Measurements from ENCODE around the gene ATN1. TPM values are rescaled to one million over a fixed set of nuclear protein-coding genes. Genes with fewer than 3 reads are reported as not detected.
"Not testable (repeated sequence)": the region's sequence is repeated elsewhere in the genome, so short reads cannot be mapped to it uniquely, and the experiment has no call there.

The ATN1 gene
- polyA plus RNA-seq, 1 experiment, result 15.9 TPM

DNA sequence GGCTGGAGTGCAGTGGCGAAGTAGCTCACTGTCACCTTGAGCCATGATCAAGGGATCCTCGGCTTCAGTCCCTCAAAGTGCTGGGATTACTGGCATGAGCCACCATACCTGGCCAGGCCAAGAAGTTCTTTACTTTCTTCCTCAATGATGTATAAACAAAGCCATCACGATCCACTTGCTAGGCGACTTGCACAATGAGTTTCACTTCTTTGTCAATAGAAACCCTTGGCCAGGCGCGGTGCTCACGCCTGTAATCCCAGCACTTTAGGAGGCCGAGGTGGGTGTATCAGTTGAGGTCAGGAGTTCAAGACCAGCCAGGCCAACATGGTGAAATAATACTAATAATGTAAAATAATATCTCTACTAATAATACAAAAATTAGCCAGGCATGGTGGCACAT lies 40.3 kb upstream of the ATN1 start:
- TF ChIP-seq, protein P1, sequence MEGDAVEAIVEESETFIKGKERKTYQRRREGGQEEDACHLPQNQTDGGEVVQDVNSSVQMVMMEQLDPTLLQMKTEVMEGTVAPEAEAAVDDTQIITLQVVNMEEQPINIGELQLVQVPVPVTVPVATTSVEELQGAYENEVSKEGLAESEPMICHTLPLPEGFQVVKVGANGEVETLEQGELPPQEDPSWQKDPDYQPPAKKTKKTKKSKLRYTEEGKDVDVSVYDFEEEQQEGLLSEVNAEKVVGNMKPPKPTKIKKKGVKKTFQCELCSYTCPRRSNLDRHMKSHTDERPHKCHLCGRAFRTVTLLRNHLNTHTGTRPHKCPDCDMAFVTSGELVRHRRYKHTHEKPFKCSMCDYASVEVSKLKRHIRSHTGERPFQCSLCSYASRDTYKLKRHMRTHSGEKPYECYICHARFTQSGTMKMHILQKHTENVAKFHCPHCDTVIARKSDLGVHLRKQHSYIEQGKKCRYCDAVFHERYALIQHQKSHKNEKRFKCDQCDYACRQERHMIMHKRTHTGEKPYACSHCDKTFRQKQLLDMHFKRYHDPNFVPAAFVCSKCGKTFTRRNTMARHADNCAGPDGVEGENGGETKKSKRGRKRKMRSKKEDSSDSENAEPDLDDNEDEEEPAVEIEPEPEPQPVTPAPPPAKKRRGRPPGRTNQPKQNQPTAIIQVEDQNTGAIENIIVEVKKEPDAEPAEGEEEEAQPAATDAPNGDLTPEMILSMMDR (IDR thresholded peaks at IDR 0.05; ENCODE audit: insufficient read depth, low read depth, low read length), result no peak
- CTCF ChIA-PET, result interaction anchor here (0.8 to 2.0 kb wide), 3 partner anchors 11 to 18 kb away, joined by 3 to 8 read pairs (median 4); partner anchors contain the start of gene SPSB2
- no peaks in the 10 kb centered on the region for H3K27me3 ChIP-seq (ENCODE audit: control insufficient read depth, insufficient read depth, low read length)
- H3K4me3 ChIP-seq (ENCODE audit: low read depth, low read length), result no peak overlapping the region
- DNase-seq (ENCODE audit: low read depth), result no peak
- peaks cover 10% of the 10 kb centered on the region for H3K36me3 ChIP-seq (ENCODE audit: control insufficient read depth, insufficient read depth, low read length)
- POLR2A ChIA-PET, result no interaction called here

DNA sequence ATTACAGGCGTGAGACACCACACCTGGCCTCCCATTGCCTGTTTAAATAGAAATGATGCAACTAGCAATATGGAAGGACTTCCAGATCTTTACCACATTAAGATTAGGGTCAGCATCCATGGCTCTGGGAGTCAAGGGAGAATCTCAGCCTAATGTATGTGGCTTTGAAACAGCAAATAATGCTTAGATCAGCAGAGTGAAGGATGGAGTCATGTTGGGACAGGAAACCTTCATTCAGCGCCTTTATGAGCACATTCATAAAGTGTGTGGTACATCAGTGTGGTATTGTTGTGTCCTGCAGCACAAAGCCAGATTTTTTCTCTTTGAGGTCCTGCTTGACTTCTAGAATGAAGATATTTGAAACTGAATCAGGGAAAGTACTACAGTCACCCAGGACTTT lies 39.4 kb upstream of the ATN1 start:
- TF ChIP-seq, protein P1 (IDR thresholded peaks at IDR 0.05; ENCODE audit: insufficient read depth, low read depth, low read length), result no peak
- ChIA-PET POLR2A (no interaction called here), CTCF (interaction anchor here (1.0 to 2.0 kb wide), 2 partner anchors 12 to 16 kb away, joined by 4 to 8 read pairs; partner anchors contain the start of gene SPSB2)
- no peaks in the 10 kb centered on the region for H3K27me3 ChIP-seq (ENCODE audit: control insufficient read depth, insufficient read depth, low read length)
- H3K4me3 ChIP-seq (ENCODE audit: low read depth, low read length), result no peak overlapping the region
- no peak for DNase-seq (ENCODE audit: low read depth)
- H3K36me3 ChIP-seq (ENCODE audit: control insufficient read depth, insufficient read depth, low read length), result peaks cover 10% of the 10 kb centered on the region

DNA sequence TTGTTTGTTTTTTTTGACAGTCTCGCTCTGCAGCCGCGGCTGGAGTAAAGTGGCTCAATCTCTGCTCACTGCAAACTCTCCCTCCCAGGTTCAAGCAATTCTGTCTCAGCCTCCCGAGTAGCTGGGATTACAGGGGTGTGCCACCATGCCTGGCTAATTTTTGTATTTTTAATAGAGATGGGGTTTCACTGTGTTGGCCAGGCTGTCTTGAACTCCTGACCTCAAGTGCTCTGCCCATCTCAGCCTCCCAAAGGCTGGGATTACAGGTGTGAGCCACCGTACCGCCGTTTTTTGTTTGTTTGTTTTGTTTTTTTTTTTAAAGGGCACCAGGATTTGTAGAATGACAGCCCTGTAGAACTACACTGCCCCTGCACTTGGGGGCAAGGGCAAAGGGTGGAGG lies 39.0 kb upstream of the ATN1 start:
- H3K36me3 ChIP-seq (ENCODE audit: control insufficient read depth, insufficient read depth, low read length); H3K4me3 ChIP-seq (ENCODE audit: low read depth, low read length); POLR2A ChIA-PET; CTCF ChIA-PET; H3K27me3 ChIP-seq (ENCODE audit: control insufficient read depth, insufficient read depth, low read length); DNase-seq (ENCODE audit: low read depth): not testable (repeated sequence)

DNA sequence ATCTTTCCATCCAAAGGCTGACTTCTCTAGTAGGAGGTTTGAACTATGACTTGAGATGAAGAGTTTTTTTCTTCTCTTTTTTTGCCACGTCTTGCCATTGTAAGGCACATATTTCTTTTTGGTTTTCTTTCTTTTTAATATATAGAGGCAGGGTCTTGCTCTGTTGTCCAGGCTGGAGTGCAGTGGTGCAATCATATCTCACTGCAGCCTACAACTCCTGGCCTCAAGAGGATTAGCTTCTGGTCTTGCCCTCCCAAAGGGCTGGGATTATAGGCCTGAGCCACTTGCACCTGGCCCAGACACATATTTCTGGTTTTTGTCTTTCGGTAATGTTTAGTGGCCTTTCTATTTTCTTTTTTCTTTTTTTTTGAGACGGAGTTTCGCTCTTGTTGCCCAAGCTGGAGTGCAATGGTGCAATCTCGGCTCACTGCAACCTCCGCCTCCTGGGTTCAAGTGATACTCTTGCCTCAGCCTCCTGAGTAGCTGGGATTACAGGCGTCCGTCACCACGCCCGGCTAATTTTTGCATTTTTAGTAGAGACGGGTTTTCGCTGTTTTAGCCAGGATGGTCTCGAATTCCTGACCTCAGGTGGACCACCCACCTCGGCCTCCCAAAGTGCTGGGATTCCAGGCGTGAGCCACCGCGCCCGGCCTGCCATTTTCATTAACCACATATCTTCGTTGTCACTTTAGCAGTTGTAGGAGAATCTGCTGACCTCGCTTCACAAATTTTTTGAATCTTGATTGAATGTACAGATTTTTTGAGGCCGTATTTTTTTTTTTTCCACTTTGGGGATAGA lies 37.8 kb upstream of the ATN1 start:
- POLR2A ChIA-PET; CTCF ChIA-PET; DNase-seq (ENCODE audit: low read depth); H3K36me3 ChIP-seq (ENCODE audit: control insufficient read depth, insufficient read depth, low read length); H3K4me3 ChIP-seq (ENCODE audit: low read depth, low read length); H3K27me3 ChIP-seq (ENCODE audit: control insufficient read depth, insufficient read depth, low read length): not testable (repeated sequence)

DNA sequence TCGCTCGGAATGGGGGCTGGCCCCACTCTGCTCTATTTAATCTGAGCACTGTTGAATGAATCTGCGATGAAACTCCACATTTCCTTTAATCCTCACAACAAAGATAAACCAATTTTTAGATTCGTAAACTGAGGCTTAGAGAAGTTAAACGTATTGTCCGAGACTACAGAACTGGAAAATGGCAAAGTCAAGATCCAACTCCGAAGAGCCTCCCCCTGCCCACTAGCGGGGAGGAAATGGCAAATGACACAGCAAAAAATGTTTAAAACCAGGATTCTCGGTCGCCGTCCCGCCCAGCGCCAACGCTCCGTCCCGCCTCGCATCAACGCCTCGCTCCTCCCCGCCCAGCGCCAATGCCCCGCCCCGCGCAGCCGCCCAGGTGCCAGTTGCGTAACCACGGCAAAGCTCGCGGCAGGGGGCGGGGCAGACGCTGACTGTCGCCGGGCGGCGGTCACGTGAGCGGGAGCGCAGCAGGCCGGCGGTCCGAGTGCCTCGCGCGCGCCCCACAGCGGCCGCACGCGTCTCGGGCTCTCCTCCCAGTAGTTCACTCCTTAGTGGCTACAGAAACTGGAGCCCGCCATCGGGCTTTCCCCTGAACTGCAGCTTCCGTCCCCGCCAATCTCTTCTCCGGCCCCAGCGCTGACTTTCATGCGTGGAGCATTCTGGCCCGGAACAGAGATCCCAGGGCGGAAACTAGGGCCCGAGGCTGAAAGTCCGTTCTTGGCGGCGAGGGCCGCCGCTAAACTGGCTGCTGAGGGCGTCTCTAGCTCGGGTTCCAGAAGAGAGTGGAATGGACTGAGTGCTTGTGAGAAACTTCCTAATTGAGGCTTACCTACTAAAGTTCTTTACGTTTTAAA lies 36.7 kb upstream of the ATN1 start:
- TF ChIP-seq, protein P1 (IDR thresholded peaks at IDR 0.05; ENCODE audit: insufficient read depth, low read depth, low read length), result peak; percentile 58

DNA sequence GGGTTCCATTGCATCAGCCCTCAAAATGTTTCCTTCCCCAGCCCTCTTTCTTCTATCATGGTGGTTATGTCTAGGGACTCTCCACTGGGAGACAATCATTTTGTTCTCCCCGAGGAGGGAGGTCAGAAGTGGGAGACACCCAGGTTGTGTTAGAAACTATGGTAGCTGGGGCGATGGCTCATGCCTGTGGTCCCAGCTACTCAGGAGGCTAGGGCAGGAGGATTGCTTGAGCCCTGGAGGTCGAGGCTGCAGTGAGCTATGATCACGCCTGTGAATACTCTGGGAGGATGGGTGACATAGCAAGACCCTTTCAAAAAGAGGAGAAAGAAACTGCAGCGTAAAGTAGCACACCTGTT lies 36.1 kb upstream of the ATN1 start:
- Histone ChIP-seq H3K36me3 (ENCODE audit: control insufficient read depth, insufficient read depth, low read length) (peaks cover 1% of the 10 kb centered on the region; the same call in 1 of the 2 replicates), H3K27me3 (ENCODE audit: control insufficient read depth, insufficient read depth, low read length) (no peaks in the 10 kb centered on the region), H3K4me3 (ENCODE audit: low read depth, low read length) (peak overlapping the region; percentile 23)
- CTCF ChIA-PET, result interaction anchor here (0.6 to 2.4 kb wide), 30 partner anchors 8 to 337 kb away, joined by 3 to 42 read pairs (median 5); partner anchors contain the start of genes ENO2, LRRC23, RNU7-1 and SPSB2
- POLR2A ChIA-PET, result interaction anchor here (0.7 to 1.4 kb wide), 4 partner anchors 19 to 40 kb away, joined by 5 to 7 read pairs (median 6); partner anchors contain the start of genes CDCA3, SPSB2 and USP5
- no peak for DNase-seq (ENCODE audit: low read depth)
- TF ChIP-seq, protein P1 (IDR thresholded peaks at IDR 0.05; ENCODE audit: insufficient read depth, low read depth, low read length), result no peak

More for the DNA sequence above, 36.7 kb upstream of the ATN1 start:
- peak; percentile 74 for DNase-seq (ENCODE audit: low read depth)
- peaks cover 1% of the 10 kb centered on the region; the same call in 1 of the 2 replicates for H3K36me3 ChIP-seq (ENCODE audit: control insufficient read depth, insufficient read depth, low read length)
- CTCF ChIA-PET, result interaction anchor here (0.6 to 2.4 kb wide), 31 partner anchors 9 to 561 kb away, joined by 3 to 42 read pairs (median 5); partner anchors contain the start of genes ENO2, LRRC23, RNU7-1 and SPSB2
- H3K4me3 ChIP-seq (ENCODE audit: low read depth, low read length), result peak overlapping the region; percentile 23
- H3K27me3 ChIP-seq (ENCODE audit: control insufficient read depth, insufficient read depth, low read length), result no peaks in the 10 kb centered on the region
- POLR2A ChIA-PET, result interaction anchor here (0.7 to 1.4 kb wide), 5 partner anchors 18 to 190 kb away, joined by 3 to 7 read pairs (median 5); partner anchors contain the start of genes CDCA3, SPSB2 and USP5

DNA sequence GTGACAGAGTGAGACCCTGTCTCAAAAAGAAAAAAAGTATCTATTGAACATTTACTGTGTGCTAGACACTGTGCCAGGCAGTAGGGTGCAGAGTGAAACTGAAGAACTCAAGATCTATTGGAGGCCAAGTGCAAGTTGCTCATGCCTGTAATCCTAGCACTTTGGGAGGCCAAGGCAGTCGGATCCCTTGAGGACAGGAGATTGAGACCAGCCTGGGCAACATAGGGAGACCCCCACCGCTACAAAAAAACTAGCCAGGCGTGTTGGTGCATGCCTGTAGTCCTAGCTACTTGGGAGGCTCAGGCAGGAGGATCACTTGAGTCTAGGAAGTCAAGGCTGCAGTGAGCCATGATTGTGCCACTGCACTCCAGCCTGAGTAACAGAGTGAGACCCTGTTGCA lies 35.1 kb upstream of the ATN1 start:
- DNase-seq (ENCODE audit: low read depth); H3K27me3 ChIP-seq (ENCODE audit: control insufficient read depth, insufficient read depth, low read length); H3K36me3 ChIP-seq (ENCODE audit: control insufficient read depth, insufficient read depth, low read length); H3K4me3 ChIP-seq (ENCODE audit: low read depth, low read length): not testable (repeated sequence)
- ChIA-PET POLR2A (interaction anchor here (0.6 kb wide), 1 partner anchor 25 kb away, joined by 3 read pairs; no protein-coding TSS in a partner anchor), CTCF (interaction anchor here (1.0 to 2.4 kb wide), 5 partner anchors 11 to 24 kb away, joined by 3 to 42 read pairs (median 14); partner anchors contain the start of genes SPSB2 and TPI1)
